Upper lobe of left lung (tissue), 6 donors: ENCODE results near the gene ADSS1. TPM values are rescaled to one million over a fixed set of nuclear protein-coding genes. Genes with fewer than 3 reads are reported as not detected.

ENCODE experiments used
- ATAC-seq, 2 donors: fragments of 200-7000 bp; cut with Tn5 transposase; one replicate each; pipeline ENCODE4 v1.9.1; 2022; ENCODE audit warnings: mild to moderate bottlenecking in 2 of 2, moderate library complexity in 2 of 2; ENCODE audit not compliant: low FRiP score in 2 of 2
- DNase-seq, 2 donors: peaks; one replicate each; pipeline ENCODE4 v3.0.0-alpha.2; 2019 to 2020
- H3K27ac ChIP-seq, 4 donors: fragments of 200-600 bp; sonication (generic); one replicate each; pipeline ENCODE4 v1.5.1; 2016 to 2019
- H3K27me3 ChIP-seq, 4 donors: fragments of 200-600 bp; sonication (generic); one replicate each; pipeline ENCODE4 v1.5.1; 2017 to 2019
- H3K36me3 ChIP-seq, 4 donors: fragments of 200-600 bp; sonication (generic); one replicate each; pipeline ENCODE4 v1.5.1; 2016 to 2019
- H3K4me1 ChIP-seq, 4 donors: fragments of 200-600 bp; sonication (generic); one replicate each; pipeline ENCODE4 v1.5.1; 2018 to 2019
- H3K4me3 ChIP-seq, 4 donors: fragments of 200-600 bp; sonication (generic); one replicate each; pipeline ENCODE4 v1.5.1; 2017 to 2019; ENCODE audit warnings: mild to moderate bottlenecking in 2 of 4, moderate library complexity in 1 of 4
- H3K9me3 ChIP-seq, 4 donors: fragments of 200-600 bp; sonication (generic); one replicate each; pipeline ENCODE4 v1.5.1; 2018 to 2019
- EP300 ChIP-seq, 4 donors: sonication (generic); formaldehyde crosslinking; IDR thresholded peaks; one replicate each; pipeline ENCODE4 v1.5.1; 2017; ENCODE audit warnings: antibody characterized with exemption in 4 of 4, control low read depth in 2 of 4
- POLR2A ChIP-seq, 4 donors: fragments of 450-650 bp; IDR thresholded peaks; one replicate each; pipeline ENCODE4 v1.5.1; 2016 to 2017; ENCODE audit warnings: antibody characterized with exemption in 4 of 4, mild to moderate bottlenecking in 2 of 4
- POLR2AphosphoS5 ChIP-seq, 2 donors: sonication (generic); formaldehyde crosslinking; IDR thresholded peaks; one replicate each; pipeline ENCODE4 v1.5.1; 2017; ENCODE audit warnings: antibody characterized with exemption in 2 of 2
- WGBS, 2 donors: methylation state at CpG; one replicate each; pipeline ENCODE4 v1.1.5; 2017 to 2018; 5-methylcytosine and 5-hydroxymethylcytosine counted together
- total RNA-seq, 6 donors: library from RNA; depleted of rRNA in 4 of 6; stranded (reverse); fragments of >200 nt in 4 of 6; gene quantifications; one replicate each; pipeline versions ENCODE4 v1.1.0 to v1.2.1, GENCODE V29; 2016 to 2021
- TF ChIP-seq, protein P1 (sequence below), 6 experiments: fragments of 450-650 bp in 4 of 6; fragments of 200-600 bp in 2 of 6; sonication (generic) in 2 of 6; IDR thresholded peaks; one replicate each; pipeline ENCODE4 v1.5.1; 2016 to 2019; ENCODE audit warnings: antibody characterized with exemption in 6 of 6
- donor health status: DM: no; HTN: no; CAD: no; lungs with moderate emphysema.
- donor health status: DM: no; HTN: yes; CAD: no; lungs with severe emphysema.

ADSS1 gene
- total RNA-seq, 6 donors from 2014 or later = 4.9 to 34.6 (median 6.2) TPM

DNA sequence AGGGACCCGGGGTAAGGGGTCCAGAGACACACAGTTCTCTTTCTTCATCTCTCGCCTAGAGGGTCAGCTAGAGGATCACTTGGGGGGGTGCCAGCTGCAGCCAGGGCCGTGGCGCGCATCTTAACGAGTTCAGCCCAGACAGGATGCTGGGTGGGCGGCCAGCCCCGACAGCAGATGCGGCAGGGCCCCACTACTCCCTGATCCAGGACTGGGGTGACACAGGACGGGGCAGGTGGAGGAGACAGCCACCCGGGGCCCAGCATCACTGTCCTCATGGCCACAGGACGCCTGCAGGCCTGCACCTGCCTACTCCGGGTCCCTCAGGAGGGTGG lies 58.7 kb downstream of the ADSS1 start:
- ATAC-seq (no peak), DNase-seq (peak in 1 of 2 donors; percentile 73)
- Histone ChIP-seq H3K4me3 (no peak overlapping the region), H3K27ac (no peak overlapping the region), H3K27me3 (no peaks in the 10 kb centered on the region), H3K9me3 (no peaks in the 10 kb centered on the region), H3K4me1 (peaks cover 34 to 44% (median 36%) of the 10 kb centered on the region in 4 donors), H3K36me3 (peaks cover 0 to 55% (median 12%) of the 10 kb centered on the region in 4 donors)
- 67 to 70% methylated on average over 11 to 12 of the region's 13 CpGs for WGBS, 2 donors
- TF ChIP-seq EP300 (IDR thresholded peaks at IDR 0.05) = no peak

DNA sequence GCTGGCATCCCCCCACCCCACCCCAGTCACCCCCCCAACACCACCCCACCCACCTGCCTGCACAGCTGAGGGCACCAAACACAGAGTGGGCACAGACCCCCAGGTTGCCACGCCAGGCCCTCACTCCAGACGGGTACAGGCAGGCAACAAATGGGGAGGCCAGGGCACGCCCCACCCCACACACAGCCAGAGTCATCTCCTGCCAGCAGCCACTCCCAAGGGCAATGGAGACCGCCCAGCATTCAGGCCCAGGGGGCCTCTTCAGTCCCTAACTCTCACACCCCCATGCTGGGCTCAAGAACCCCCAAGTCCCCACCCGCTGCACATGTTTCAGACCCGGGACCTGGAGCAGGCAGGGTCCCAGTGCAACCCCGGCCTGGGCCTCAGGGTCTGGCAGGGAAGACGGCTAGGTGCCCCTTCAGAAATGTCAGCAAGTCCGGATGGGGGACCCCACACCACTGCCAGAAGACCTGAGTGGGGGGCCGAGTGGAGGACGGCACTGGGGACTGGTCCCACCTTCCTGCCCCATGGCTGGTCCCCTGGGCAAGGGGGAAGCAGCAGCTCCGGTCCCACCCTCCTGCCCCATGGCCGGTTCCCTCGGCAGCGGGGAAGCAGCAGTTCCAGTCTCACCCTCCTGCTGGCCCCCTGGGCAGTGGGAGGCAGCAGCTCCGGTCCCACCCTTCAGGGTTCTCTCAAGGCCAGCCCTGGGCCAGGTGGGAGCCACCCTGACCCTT lies 59.6 kb downstream of the ADSS1 start:
- TF ChIP-seq POLR2AphosphoS5 (IDR thresholded peaks at IDR 0.05) (no peak), POLR2A (IDR thresholded peaks at IDR 0.05) (no peak), EP300 (IDR thresholded peaks at IDR 0.05) (no peak)
- TF ChIP-seq, protein P1, sequence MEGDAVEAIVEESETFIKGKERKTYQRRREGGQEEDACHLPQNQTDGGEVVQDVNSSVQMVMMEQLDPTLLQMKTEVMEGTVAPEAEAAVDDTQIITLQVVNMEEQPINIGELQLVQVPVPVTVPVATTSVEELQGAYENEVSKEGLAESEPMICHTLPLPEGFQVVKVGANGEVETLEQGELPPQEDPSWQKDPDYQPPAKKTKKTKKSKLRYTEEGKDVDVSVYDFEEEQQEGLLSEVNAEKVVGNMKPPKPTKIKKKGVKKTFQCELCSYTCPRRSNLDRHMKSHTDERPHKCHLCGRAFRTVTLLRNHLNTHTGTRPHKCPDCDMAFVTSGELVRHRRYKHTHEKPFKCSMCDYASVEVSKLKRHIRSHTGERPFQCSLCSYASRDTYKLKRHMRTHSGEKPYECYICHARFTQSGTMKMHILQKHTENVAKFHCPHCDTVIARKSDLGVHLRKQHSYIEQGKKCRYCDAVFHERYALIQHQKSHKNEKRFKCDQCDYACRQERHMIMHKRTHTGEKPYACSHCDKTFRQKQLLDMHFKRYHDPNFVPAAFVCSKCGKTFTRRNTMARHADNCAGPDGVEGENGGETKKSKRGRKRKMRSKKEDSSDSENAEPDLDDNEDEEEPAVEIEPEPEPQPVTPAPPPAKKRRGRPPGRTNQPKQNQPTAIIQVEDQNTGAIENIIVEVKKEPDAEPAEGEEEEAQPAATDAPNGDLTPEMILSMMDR (IDR thresholded peaks at IDR 0.05) = no peak
- WGBS, 2 donors = 69 to 87% methylated on average over 3 to 16 of the region's 16 CpGs
- no peak overlapping the region for H3K4me3 ChIP-seq
- H3K36me3 ChIP-seq = peaks cover 0 to 48% (median 14%) of the 10 kb centered on the region in 4 donors
- no peaks in the 10 kb centered on the region for H3K27me3 ChIP-seq
- no peaks in the 10 kb centered on the region for H3K9me3 ChIP-seq
- no peak for ATAC-seq
- peak overlapping the region in 2 of 4 donors; percentile 21 to 76 for H3K27ac ChIP-seq
- peaks cover 37 to 53% (median 45%) of the 10 kb centered on the region in 4 donors for H3K4me1 ChIP-seq
- peak in 1 of 2 donors; percentile 74 for DNase-seq

DNA sequence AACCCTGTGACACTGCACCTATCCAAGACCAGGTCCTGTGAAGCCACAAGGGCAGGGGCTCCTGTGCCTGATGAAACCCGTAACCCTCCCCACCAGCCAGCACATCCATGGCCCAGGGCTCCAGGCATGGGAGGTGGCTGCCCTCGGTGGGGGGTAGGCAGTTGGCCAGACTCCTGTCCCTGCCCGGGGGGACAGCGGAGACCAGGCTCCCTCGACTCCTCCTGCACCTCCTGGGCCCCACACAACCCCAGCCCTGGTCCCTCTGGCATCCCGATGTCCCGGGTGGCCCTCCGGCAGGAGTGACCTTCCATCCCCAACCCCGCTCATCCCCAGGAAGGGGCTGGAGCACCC lies 60.2 kb downstream of the ADSS1 start:
- no peaks in the 10 kb centered on the region for H3K27me3 ChIP-seq
- peaks cover 37 to 58% (median 50%) of the 10 kb centered on the region in 4 donors for H3K4me1 ChIP-seq
- peak overlapping the region in 3 of 4 donors; percentile 11 to 76 (median 58) for H3K27ac ChIP-seq
- DNase-seq (peak in 1 of 2 donors; percentile 65), ATAC-seq (no peak)
- WGBS, 2 donors = 76 to 77% methylated on average over 3 to 9 of the region's 9 CpGs
- TF ChIP-seq POLR2A (IDR thresholded peaks at IDR 0.05) = no peak
- no peak for TF ChIP-seq EP300 (IDR thresholded peaks at IDR 0.05)
- TF ChIP-seq, protein P1 (IDR thresholded peaks at IDR 0.05) = no peak
- no peak for TF ChIP-seq POLR2AphosphoS5 (IDR thresholded peaks at IDR 0.05)
- no peak overlapping the region for H3K4me3 ChIP-seq
- peaks cover 0 to 49% (median 16%) of the 10 kb centered on the region in 4 donors for H3K36me3 ChIP-seq
- H3K9me3 ChIP-seq = no peaks in the 10 kb centered on the region

DNA sequence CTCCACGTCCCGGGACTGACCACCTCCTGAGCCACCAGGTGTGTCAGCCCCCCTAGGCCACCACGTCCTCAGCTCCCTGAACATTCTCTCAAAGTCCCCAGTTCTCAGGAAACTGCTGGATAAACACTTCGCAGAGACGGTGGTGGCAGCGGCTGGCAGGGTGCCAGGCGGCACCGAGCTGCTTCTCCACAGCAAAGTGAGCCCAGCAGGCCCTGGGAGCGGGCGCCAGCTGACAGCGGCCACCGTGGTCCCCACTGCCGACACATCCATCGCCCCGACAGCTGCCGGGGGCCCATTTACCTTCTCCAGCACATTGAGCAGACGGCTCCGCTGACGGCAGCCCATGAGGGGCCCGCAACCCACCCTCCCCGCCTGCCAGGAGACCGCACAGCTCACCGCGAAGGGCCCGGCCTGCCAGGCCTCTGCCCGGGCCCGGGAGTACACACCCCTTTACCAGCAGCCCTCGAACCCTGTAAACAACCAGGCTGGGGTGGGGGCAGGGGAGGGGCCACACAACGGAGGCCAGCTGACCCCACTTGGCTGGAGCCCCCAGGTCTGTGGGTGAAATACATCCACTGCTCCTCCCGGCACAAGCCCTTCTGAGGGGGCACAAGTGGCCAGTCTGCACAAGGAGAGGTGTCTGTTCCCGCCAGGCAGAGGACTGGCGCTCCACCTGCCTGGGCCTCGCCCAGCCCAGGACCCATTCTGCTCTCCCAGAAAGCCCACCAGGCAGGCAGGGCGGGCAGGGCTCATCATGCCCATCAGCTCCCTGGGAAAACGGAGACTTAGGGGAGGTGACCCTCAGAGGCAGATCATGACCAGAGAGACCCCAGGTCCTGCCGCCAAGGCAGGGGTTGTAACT lies 61.0 kb downstream of the ADSS1 start:
- no peak overlapping the region for H3K4me3 ChIP-seq
- DNase-seq = peak; percentile 80 to 93
- peaks cover 37 to 59% (median 56%) of the 10 kb centered on the region in 4 donors for H3K4me1 ChIP-seq
- peaks cover 0 to 49% (median 15%) of the 10 kb centered on the region in 4 donors for H3K36me3 ChIP-seq
- no peaks in the 10 kb centered on the region for H3K9me3 ChIP-seq
- H3K27ac ChIP-seq = peak overlapping the region; percentile 11 to 76 (median 40)
- ATAC-seq = no peak
- 49 to 68% methylated on average over 8 to 33 of the region's 36 CpGs for WGBS, 2 donors
- no peaks in the 10 kb centered on the region for H3K27me3 ChIP-seq
- TF ChIP-seq POLR2AphosphoS5 (IDR thresholded peaks at IDR 0.05) = no peak
- no peak for TF ChIP-seq EP300 (IDR thresholded peaks at IDR 0.05)
- TF ChIP-seq POLR2A (IDR thresholded peaks at IDR 0.05) = no peak
- TF ChIP-seq, protein P1 (IDR thresholded peaks at IDR 0.05) = no peak

DNA sequence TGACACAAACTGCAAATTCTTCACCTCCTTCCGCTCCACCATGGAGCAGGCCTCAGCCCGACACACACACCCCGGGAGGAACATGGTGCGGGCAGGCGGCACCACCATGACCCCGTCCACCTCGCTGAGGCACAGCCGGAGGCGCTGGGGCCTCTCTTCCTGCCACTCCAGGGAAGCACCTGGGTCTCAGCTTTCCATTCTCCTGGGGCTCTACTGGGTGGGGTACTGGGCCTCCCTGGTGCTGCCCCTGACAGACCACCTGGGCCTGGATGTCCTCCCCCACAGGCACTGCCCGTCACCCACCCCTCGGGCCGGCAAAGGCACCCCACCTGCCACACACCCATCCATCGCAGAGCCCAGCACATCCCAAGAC lies 61.7 kb downstream of the ADSS1 start:
- H3K4me3 ChIP-seq = no peak overlapping the region
- TF ChIP-seq POLR2A (IDR thresholded peaks at IDR 0.05) (no peak), EP300 (IDR thresholded peaks at IDR 0.05) (no peak), POLR2AphosphoS5 (IDR thresholded peaks at IDR 0.05) (no peak)
- TF ChIP-seq, protein P1 (IDR thresholded peaks at IDR 0.05) = no peak
- H3K27ac ChIP-seq = peak overlapping the region; percentile 23 to 78 (median 61)
- DNase-seq = peak in 1 of 2 donors; percentile 62
- no peak for ATAC-seq
- 87 to 93% methylated on average over 3 to 13 of the region's 13 CpGs for WGBS, 2 donors
- H3K9me3 ChIP-seq = no peaks in the 10 kb centered on the region
- peaks cover 37 to 64% (median 58%) of the 10 kb centered on the region in 4 donors for H3K4me1 ChIP-seq
- no peaks in the 10 kb centered on the region for H3K27me3 ChIP-seq
- H3K36me3 ChIP-seq = peaks cover 0 to 49% (median 17%) of the 10 kb centered on the region in 4 donors
